Measurements from ENCODE around the gene CHTF18. TPM values are rescaled to one million over a fixed set of nuclear protein-coding genes. Genes with fewer than 3 reads are reported as not detected.

Gene CHTF18
- total and polyA plus RNA-seq, 10 of the 15 experiments (the other 5 are each of a cell fraction or from before 2014, with no cell fraction given), result 1.6 to 87.8 (median 19.4) TPM

DNA sequence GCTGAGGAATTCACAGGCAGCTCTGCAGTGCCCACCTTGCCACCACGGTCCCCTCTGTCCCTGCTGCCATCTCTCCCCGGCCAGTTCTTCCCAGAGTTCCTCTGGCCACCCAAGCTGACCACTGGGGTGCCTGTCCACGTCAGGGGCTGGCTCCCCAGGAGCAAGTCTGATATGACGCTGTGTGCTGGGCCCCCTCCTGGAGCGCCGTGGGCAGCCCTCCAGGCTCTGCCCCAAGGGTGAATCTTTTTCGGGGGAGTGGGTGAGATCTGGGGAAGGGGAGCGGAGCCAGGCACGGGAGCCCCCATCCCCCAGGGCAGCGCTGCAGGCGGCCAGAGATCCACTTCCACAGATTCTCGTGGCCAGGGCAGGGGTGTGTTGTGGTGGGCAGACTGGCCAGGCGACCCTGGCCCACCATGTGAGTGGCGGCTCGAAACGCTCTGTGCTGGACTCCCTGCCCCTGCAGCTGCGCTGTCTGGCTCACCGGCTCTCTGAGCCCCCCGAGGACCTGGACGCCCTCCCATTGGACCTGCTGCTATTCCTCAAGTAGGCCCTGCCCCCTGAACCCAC is 24.2 kb upstream of the CHTF18 start (continued):
- TF ChIP-seq ZNF687 (IDR thresholded peaks at IDR 0.05), result no peak

- CTCF ChIA-PET, result no interaction called here
- whole genome bisulfite sequencing (ENCODE audit: insufficient coverage, insufficient replicate concordance, low lambda C conversion rate, missing lambda C conversion rate), result 78% methylated on average over 31 of the region's 38 CpGs
- no peak overlapping the region for H3K4me2 ChIP-seq (ENCODE audit: control insufficient read depth, insufficient read depth)
- SMC1A ChIA-PET (ENCODE audit: uncharacterized antibody, unreplicated experiment), result no interaction called here
- H3K36me3 ChIP-seq (ENCODE audit: control insufficient read depth in 2 of 2, insufficient read depth in 2 of 2, low read length in 1 of 2), result no peaks in the 10 kb centered on the region
- no peaks in the 10 kb centered on the region for H3K4me1 ChIP-seq (ENCODE audit: control insufficient read depth, insufficient read depth, low read length)
- in situ Hi-C loops (cut with MboI), result no loop called here
- ATAC-seq, result no peak
- RAD21 ChIA-PET (ENCODE audit: unreplicated experiment), result no interaction called here
- no TSS peak for BruUV-seq (replicated peaks)
- H3K27ac ChIP-seq (ENCODE audit: control insufficient read depth, insufficient read depth), result no peak overlapping the region
- no peak overlapping the region for H3K9ac ChIP-seq (ENCODE audit: control insufficient read depth, insufficient read depth, low read length)
- H3K79me2 ChIP-seq (ENCODE audit: control insufficient read depth, insufficient read depth, low read length), result no peaks in the 10 kb centered on the region
- no peaks in the 10 kb centered on the region for H3K27me3 ChIP-seq (replicated peaks in 1 of 2; ENCODE audit: control insufficient read depth in 2 of 2, insufficient read depth in 2 of 2, low read length in 1 of 2)
- no peak for DNase-seq (ENCODE audit: low read depth, low spot score)
- no peak overlapping the region for H2AFZ ChIP-seq (ENCODE audit: control insufficient read depth, low read depth, low read length)
- POLR2A ChIA-PET, result no interaction called here
- no peak for FAIRE-seq
- no peak overlapping the region for H3K4me3 ChIP-seq
- intact Hi-C loops (cut with micrococcal nuclease; ENCODE audit: unreplicated experiment), result no loop called here
- no peaks in the 10 kb centered on the region for H4K20me1 ChIP-seq (ENCODE audit: control insufficient read depth, insufficient read depth)
- no peaks in the 10 kb centered on the region for H3K9me3 ChIP-seq (replicated peaks; ENCODE audit: control insufficient read depth, insufficient read depth, low read length)
- TF ChIP-seq ZNF592 (IDR thresholded peaks at IDR 0.05) (no peak), ZNF217 (IDR thresholded peaks at IDR 0.05) (no peak), RCOR1 (conservative IDR thresholded peaks at IDR 0.05; ENCODE audit: low read depth, low read length) (no peak), NRF1 (conservative IDR thresholded peaks at IDR 0.05; ENCODE audit: low read depth, low read length) (no peak), GABPA (IDR thresholded peaks at IDR 0.05; ENCODE audit: low read depth) (no peak), HDAC6 (IDR thresholded peaks at IDR 0.05; ENCODE audit: unreplicated experiment) (no peak), ZSCAN29 (IDR thresholded peaks at IDR 0.05) (no peak), CHD1 (IDR thresholded peaks at IDR 0.05; ENCODE audit: low read depth, low read length) (no peak), NFIC (IDR thresholded peaks at IDR 0.05; ENCODE audit: low read depth, low read length) (no peak), ATF7 (IDR thresholded peaks at IDR 0.05; ENCODE audit: low read depth) (no peak)
- TF ChIP-seq, protein P1, sequence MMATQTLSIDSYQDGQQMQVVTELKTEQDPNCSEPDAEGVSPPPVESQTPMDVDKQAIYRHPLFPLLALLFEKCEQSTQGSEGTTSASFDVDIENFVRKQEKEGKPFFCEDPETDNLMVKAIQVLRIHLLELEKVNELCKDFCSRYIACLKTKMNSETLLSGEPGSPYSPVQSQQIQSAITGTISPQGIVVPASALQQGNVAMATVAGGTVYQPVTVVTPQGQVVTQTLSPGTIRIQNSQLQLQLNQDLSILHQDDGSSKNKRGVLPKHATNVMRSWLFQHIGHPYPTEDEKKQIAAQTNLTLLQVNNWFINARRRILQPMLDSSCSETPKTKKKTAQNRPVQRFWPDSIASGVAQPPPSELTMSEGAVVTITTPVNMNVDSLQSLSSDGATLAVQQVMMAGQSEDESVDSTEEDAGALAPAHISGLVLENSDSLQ (IDR thresholded peaks at IDR 0.05), result no peak
Observed at GRCh38 chr16:764848-765487, 23.5 kb upstream of the CHTF18 start.

Data from GM12878 (cell line).